SH-SY5Y (cell line): ENCODE measurements around the gene MDFI.

Source experiments
- GATA2 ChIP-seq: IDR thresholded peaks from 2 replicates; pipeline ENCODE4 v1.6.1; 2011; ENCODE audit warnings: mild to moderate bottlenecking, low read depth, low read length
- GATA3 ChIP-seq: IDR thresholded peaks from 2 replicates; pipeline ENCODE4 v1.6.1; 2011; ENCODE audit warnings: low read depth, mild to moderate bottlenecking, low read length, moderate library complexity

DNA sequence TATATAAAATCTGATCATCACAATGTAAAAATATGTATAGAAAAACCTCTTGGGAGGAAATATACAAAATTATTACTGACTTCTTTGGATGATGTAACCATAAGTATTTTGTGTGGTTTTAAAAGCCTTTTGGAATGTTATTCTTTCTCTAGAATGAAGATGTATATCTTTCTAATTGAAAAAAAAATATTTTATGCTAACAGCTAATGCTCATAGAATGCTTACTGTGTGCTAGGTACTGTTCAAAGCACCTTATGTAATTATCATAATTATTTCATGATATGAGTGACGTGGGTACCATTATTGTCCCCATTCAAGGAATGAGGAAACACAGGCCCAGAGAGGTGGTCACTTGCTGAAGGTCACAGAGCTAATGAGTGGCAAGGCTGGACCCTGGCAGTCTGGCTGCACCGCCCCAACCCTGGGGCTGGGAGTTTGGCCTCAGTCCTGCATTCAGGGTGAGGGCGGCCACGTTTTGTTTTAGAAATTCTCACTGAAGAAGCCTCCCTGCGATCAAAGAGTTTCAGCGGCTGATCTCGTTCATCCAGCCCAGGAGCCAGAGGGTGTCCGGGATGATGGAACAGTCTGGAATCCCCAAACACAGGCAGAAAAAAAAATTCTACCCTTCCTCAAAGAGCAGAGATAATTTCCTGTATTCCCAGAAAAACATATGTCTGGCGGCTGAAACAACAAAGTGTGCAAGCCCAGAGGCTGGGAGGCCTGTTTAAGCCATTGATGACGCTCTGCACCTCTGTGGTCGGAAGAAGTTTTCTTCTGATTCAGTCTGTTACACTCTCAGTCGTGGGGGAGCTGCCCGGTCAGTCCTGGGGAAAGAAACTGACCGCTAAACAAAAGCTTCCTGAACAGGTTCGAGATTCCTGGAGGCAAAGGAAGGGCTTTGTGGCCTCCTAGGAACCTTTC, 59.9 kb downstream of the MDFI start:
- no peak for TF ChIP-seq GATA3
- no peak for TF ChIP-seq GATA2
